KMS-11 (cell line): ENCODE measurements around the gene PKD2L2.

ENCODE experiments used
- H2AFZ ChIP-seq: fragments of 200-600 bp; sonication (generic); 2 replicates; pipeline ENCODE4 v1.6.1; 2016; ENCODE audit warnings: antibody characterized with exemption, mixed run types, low read depth
- H3K27ac ChIP-seq: fragments of 200-600 bp; sonication (generic); 2 replicates; pipeline ENCODE4 v1.6.1; 2016; ENCODE audit warnings: mild to moderate bottlenecking, mixed run types
- H3K27me3 ChIP-seq: fragments of 200-600 bp; sonication (generic); 2 replicates; pipeline ENCODE4 v1.6.1; 2017; ENCODE audit warnings: mild to moderate bottlenecking, low read depth, mixed run types, moderate library complexity; ENCODE audit not compliant: insufficient read depth
- H3K36me3 ChIP-seq: fragments of 200-600 bp; sonication (generic); 2 replicates; pipeline ENCODE4 v1.6.1; 2017; ENCODE audit warnings: mild to moderate bottlenecking, mixed run types; ENCODE audit not compliant: insufficient read depth
- H3K4me1 ChIP-seq: fragments of 200-600 bp; sonication (generic); 2 replicates; pipeline ENCODE4 v1.6.1; 2016; ENCODE audit warnings: mild to moderate bottlenecking, low read depth, mixed run types; ENCODE audit not compliant: poor library complexity, severe bottlenecking
- H3K4me2 ChIP-seq: fragments of 200-600 bp; sonication (generic); 2 replicates; pipeline ENCODE4 v1.7.0; 2016; ENCODE audit warnings: mild to moderate bottlenecking, mixed run types
- H3K4me3 ChIP-seq: fragments of 200-600 bp; sonication (generic); IDR thresholded peaks from 2 replicates; pipeline ENCODE4 v1.6.1; 2017; ENCODE audit warnings: low read depth, low read length, mixed read lengths; ENCODE audit not compliant: insufficient read depth
- H3K79me2 ChIP-seq: fragments of 200-600 bp; sonication (generic); 2 replicates; pipeline ENCODE4 v1.6.1; 2016; ENCODE audit warnings: low read depth, mixed run types; ENCODE audit not compliant: insufficient read depth
- H3K9ac ChIP-seq: fragments of 200-600 bp; sonication (generic); 2 replicates; pipeline ENCODE4 v1.6.1; 2016; ENCODE audit warnings: mild to moderate bottlenecking, mixed run types
- H4K20me1 ChIP-seq: fragments of 200-600 bp; sonication (generic); 2 replicates; pipeline ENCODE4 v1.6.1; 2016; ENCODE audit warnings: mild to moderate bottlenecking, mixed run types; ENCODE audit not compliant: insufficient read depth
- TF ChIP-seq, protein P1 (sequence below): fragments of 200-600 bp; sonication (generic); conservative IDR thresholded peaks from 2 replicates; pipeline ENCODE4 v1.6.1; 2017; ENCODE audit warnings: low read depth, mild to moderate bottlenecking, antibody characterized with exemption, low read length, moderate library complexity, mixed read lengths

PKD2L2 gene

DNA sequence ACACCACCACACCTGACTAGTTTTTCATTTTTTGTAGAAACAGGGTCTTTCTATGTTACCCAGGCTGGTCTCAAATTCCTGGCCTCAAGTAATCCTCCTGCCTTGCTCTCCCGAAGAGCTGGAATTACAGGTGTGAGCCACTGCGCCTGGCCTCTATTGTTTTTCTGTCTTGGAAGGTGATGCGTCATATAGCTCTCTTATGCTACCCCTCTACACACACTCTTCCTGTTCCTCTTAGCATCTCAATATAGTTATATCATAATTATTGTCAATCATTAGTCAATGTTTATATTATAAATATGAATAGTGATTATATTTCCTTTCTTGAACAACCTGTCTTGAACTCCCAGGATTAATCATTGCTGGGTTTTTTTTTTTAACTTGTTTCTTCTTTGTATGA lies 7.3 kb downstream of the PKD2L2 start:
- H3K36me3 ChIP-seq, result no peaks in the 10 kb centered on the region
- no peaks in the 10 kb centered on the region for H3K79me2 ChIP-seq
- TF ChIP-seq, protein P1, sequence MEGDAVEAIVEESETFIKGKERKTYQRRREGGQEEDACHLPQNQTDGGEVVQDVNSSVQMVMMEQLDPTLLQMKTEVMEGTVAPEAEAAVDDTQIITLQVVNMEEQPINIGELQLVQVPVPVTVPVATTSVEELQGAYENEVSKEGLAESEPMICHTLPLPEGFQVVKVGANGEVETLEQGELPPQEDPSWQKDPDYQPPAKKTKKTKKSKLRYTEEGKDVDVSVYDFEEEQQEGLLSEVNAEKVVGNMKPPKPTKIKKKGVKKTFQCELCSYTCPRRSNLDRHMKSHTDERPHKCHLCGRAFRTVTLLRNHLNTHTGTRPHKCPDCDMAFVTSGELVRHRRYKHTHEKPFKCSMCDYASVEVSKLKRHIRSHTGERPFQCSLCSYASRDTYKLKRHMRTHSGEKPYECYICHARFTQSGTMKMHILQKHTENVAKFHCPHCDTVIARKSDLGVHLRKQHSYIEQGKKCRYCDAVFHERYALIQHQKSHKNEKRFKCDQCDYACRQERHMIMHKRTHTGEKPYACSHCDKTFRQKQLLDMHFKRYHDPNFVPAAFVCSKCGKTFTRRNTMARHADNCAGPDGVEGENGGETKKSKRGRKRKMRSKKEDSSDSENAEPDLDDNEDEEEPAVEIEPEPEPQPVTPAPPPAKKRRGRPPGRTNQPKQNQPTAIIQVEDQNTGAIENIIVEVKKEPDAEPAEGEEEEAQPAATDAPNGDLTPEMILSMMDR, result no peak
- H3K4me3 ChIP-seq, result no peak overlapping the region
- H2AFZ ChIP-seq, result no peak overlapping the region
- H4K20me1 ChIP-seq, result no peaks in the 10 kb centered on the region
- no peak overlapping the region for H3K4me2 ChIP-seq
- H3K4me1 ChIP-seq, result no peaks in the 10 kb centered on the region
- H3K9ac ChIP-seq, result no peak overlapping the region
- no peaks in the 10 kb centered on the region for H3K27me3 ChIP-seq
- no peak overlapping the region for H3K27ac ChIP-seq

DNA sequence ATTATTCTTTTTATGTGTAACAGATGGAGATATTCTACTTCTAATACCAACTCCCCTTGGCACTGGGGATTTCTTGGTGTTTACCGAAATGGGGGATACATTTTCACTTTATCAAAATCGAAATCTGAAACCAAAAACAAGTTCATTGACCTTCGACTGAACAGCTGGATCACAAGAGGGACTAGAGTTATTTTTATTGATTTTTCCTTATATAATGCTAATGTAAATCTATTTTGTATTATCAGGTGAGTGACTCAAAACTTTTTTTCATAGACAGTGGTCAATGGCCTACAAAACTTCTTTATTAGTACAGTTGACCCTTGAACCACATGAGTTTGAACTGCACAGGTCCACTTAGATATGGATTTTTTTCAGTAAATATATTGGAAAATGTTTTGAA lies 10.2 kb downstream of the PKD2L2 start:
- Histone ChIP-seq H3K4me1 (no peaks in the 10 kb centered on the region), H3K27ac (no peak overlapping the region), H2AFZ (no peak overlapping the region), H3K27me3 (no peaks in the 10 kb centered on the region), H3K36me3 (no peaks in the 10 kb centered on the region), H4K20me1 (no peaks in the 10 kb centered on the region), H3K4me3 (no peak overlapping the region), H3K9ac (no peak overlapping the region), H3K79me2 (no peaks in the 10 kb centered on the region), H3K4me2 (no peak overlapping the region)
- TF ChIP-seq, protein P1, result no peak

DNA sequence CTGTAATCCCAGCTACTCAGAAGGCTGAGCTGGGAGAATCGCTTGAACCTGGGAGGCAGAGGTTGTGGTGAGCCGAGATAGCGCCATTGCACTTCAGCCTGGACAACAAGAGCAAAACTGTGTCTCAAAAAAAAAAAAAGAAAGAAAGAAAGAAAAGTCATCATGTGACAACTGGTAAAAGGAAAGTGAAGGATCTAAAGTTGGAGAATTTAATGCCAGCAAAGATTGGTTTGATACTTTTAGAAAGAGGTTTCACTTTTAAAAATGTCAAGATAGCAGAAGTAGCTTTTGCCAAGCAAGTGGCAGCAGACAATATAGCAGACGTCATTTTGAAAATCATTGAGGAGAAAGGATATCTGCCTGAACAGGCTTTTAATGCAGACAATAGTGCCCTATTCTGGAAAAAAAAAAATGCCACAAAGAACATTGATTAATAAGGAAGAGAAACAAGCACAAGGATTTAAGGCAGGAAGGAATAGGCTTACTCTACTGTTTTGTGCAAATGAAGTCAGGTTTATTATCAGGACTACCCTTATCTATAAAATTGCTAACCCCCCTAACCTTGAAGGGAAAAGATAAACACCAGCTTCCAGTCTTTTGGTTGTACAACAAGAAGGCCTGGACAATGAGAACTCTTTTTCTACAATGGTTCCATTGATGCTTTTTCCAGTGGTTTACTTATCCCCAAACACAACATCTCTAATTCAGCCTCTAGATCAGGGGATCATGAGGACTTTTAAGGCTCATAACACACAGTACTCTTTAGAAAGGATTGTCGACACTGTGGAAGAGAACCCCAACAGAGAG lies 12.0 kb downstream of the PKD2L2 start:
- no peak overlapping the region for H3K4me2 ChIP-seq
- H3K4me3 ChIP-seq, result no peak overlapping the region
- no peak overlapping the region for H2AFZ ChIP-seq

DNA sequence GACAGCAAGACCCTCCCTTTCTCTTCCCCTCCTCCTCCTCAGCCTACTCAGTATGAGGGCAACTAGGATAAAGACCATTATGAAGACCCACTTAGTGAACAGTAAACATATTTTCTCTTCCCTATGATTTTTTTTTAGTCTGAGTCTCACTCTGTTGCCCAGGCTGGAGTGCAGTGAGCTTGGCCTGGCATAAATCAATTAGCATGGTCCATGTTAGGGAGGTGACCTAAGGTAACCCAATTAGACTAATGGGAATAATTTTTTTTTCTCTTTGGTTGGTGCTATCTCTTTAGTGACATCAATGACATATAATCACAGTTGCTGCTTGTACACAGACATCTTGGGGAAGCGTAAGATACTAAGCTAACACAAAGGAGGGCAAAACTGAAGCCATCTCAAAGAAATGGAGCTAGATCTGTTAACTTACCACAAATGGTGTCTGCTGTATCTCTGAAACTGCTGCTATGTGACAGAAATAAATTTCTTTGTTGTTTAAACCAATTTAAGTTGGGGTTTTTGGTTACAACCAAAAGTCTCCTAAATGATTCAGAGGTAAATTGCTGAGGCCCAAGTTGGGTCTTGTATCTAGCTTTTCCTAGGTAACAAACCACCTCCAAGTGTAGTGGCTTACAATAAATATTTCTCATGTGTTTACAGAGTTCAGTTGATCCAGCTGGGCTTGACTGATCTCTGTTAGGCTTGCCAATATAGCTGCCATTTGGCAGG lies 13.3 kb downstream of the PKD2L2 start:
- H3K4me1 ChIP-seq, result no peaks in the 10 kb centered on the region
- H4K20me1 ChIP-seq, result no peaks in the 10 kb centered on the region
- H3K79me2 ChIP-seq, result no peaks in the 10 kb centered on the region
- no peak overlapping the region for H3K9ac ChIP-seq
- no peak overlapping the region for H2AFZ ChIP-seq
- TF ChIP-seq, protein P1, result no peak
- no peak overlapping the region for H3K4me2 ChIP-seq
- no peaks in the 10 kb centered on the region for H3K36me3 ChIP-seq
- no peak overlapping the region for H3K27ac ChIP-seq
- H3K27me3 ChIP-seq, result no peaks in the 10 kb centered on the region
- H3K4me3 ChIP-seq, result no peak overlapping the region

More for the DNA sequence above, 12.0 kb downstream of the PKD2L2 start:
- Histone ChIP-seq H4K20me1 (no peaks in the 10 kb centered on the region), H3K36me3 (no peaks in the 10 kb centered on the region), H3K4me1 (no peaks in the 10 kb centered on the region), H3K79me2 (no peaks in the 10 kb centered on the region), H3K9ac (no peak overlapping the region), H3K27ac (no peak overlapping the region), H3K27me3 (no peaks in the 10 kb centered on the region)
- TF ChIP-seq, protein P1, result no peak
